H9 (cell line): ENCODE data around the gene DNAJC5. TPM values are rescaled to one million over a fixed set of nuclear protein-coding genes. Genes with fewer than 3 reads are reported as not detected.

ENCODE experiments used
- DNase-seq: peaks from one replicate; pipeline ENCODE4 v3.0.0-alpha.2; 2017
- H2AFZ ChIP-seq: one replicate; pipeline ENCODE4 v1.6.1; 2013; ENCODE audit warnings: mild to moderate bottlenecking, low read length, control low read depth, moderate library complexity
- H2AK5ac ChIP-seq: 2 replicates; pipeline ENCODE4 v1.6.1; 2013; ENCODE audit warnings: low read length, control low read depth, mixed read lengths; ENCODE audit not compliant: insufficient read length
- H2BK120ac ChIP-seq: one replicate; pipeline ENCODE4 v1.6.1; 2013; ENCODE audit warnings: low read depth, mild to moderate bottlenecking, low read length, control low read depth, inconsistent platforms; ENCODE audit not compliant: poor library complexity, severe bottlenecking
- H2BK12ac ChIP-seq: 2 replicates; pipeline ENCODE4 v1.6.1; 2013; ENCODE audit warnings: low read length, control low read depth, mixed read lengths, low read depth; ENCODE audit not compliant: insufficient read length
- H2BK15ac ChIP-seq: 2 replicates; pipeline ENCODE4 v1.6.1; 2013; ENCODE audit warnings: low read depth, low read length, control low read depth
- H2BK20ac ChIP-seq: one replicate; pipeline ENCODE4 v1.6.1; 2013; ENCODE audit warnings: low read depth, mild to moderate bottlenecking, low read length, control low read depth, inconsistent platforms; ENCODE audit not compliant: poor library complexity, severe bottlenecking
- H2BK5ac ChIP-seq: 2 replicates; pipeline ENCODE4 v1.6.1; 2013; ENCODE audit warnings: low read length, control low read depth, mixed read lengths; ENCODE audit not compliant: insufficient read length
- H3K14ac ChIP-seq: 2 replicates; pipeline ENCODE4 v1.6.1; 2013; ENCODE audit warnings: low read length, control low read depth; ENCODE audit not compliant: insufficient read depth
- H3K18ac ChIP-seq: 2 replicates; pipeline ENCODE4 v1.6.1; 2013; ENCODE audit warnings: low read depth, mild to moderate bottlenecking, mixed read lengths, low read length, control low read depth; ENCODE audit not compliant: insufficient read length
- H3K23ac ChIP-seq: 2 replicates; pipeline ENCODE4 v1.6.1; 2013; ENCODE audit warnings: low read length, control low read depth, mixed read lengths, low read depth; ENCODE audit not compliant: insufficient read length
- H3K23me2 ChIP-seq: 2 replicates; pipeline ENCODE4 v1.6.1; 2013; ENCODE audit warnings: low read depth, mild to moderate bottlenecking, mixed read lengths, low read length, control low read depth; ENCODE audit not compliant: insufficient read length, poor library complexity, severe bottlenecking
- H3K27ac ChIP-seq: 2 replicates; pipeline ENCODE4 v1.5.1; 2013; ENCODE audit warnings: low read length, control low read depth, mixed read lengths, low read depth; ENCODE audit not compliant: insufficient read length
- H3K27me3 ChIP-seq: 2 replicates; pipeline ENCODE4 v1.6.1; 2013; ENCODE audit warnings: low read length, control low read depth, inconsistent platforms; ENCODE audit not compliant: insufficient read depth
- H3K4ac ChIP-seq: 2 replicates; pipeline ENCODE4 v1.6.1; 2013; ENCODE audit warnings: low read depth, mild to moderate bottlenecking, control low read depth, inconsistent platforms, low read length, moderate library complexity
- H3K4me1 ChIP-seq: 2 replicates; pipeline ENCODE4 v1.6.1; 2013; ENCODE audit warnings: low read length, control low read depth, inconsistent platforms; ENCODE audit not compliant: insufficient read depth
- H3K4me2 ChIP-seq: 2 replicates; pipeline ENCODE4 v1.6.1; 2013; ENCODE audit warnings: low read length, control low read depth, mixed read lengths; ENCODE audit not compliant: insufficient read length, insufficient read depth
- H3K56ac ChIP-seq: 2 replicates; pipeline ENCODE4 v1.6.1; 2013; ENCODE audit warnings: low read depth, mild to moderate bottlenecking, mixed read lengths, low read length, control low read depth; ENCODE audit not compliant: insufficient read length
- H3K79me1 ChIP-seq: 2 replicates; pipeline ENCODE4 v1.6.1; 2013; ENCODE audit warnings: low read depth, mild to moderate bottlenecking, moderate library complexity, low read length, control low read depth, inconsistent platforms; ENCODE audit not compliant: insufficient read depth, poor library complexity, severe bottlenecking
- H3K79me2 ChIP-seq: 2 replicates; pipeline ENCODE4 v1.6.1; 2013; ENCODE audit warnings: low read length, control low read depth, inconsistent platforms; ENCODE audit not compliant: insufficient read depth
- H3K9ac ChIP-seq: 2 replicates; pipeline ENCODE4 v1.6.1; 2013; ENCODE audit warnings: low read length, control low read depth, mixed read lengths; ENCODE audit not compliant: insufficient read length; ENCODE audit errors: extremely low read depth
- H3K9me3 ChIP-seq: one replicate; pipeline ENCODE4 v1.6.1; 2013; ENCODE audit warnings: low read depth, low read length, inconsistent platforms; ENCODE audit not compliant: control insufficient read depth
- H3T11ph ChIP-seq: one replicate; pipeline ENCODE4 v1.6.1; 2013; ENCODE audit warnings: mild to moderate bottlenecking, low read length, control low read depth, inconsistent platforms
- H4K20me1 ChIP-seq: one replicate; pipeline ENCODE4 v1.6.1; 2013; ENCODE audit not compliant: control insufficient read depth, insufficient read length, insufficient read depth
- H4K5ac ChIP-seq: 2 replicates; pipeline ENCODE4 v1.6.1; 2013; ENCODE audit warnings: low read depth, mild to moderate bottlenecking, mixed read lengths, low read length, control low read depth; ENCODE audit not compliant: insufficient read length
- H4K8ac ChIP-seq: replicated peaks from 2 replicates; pipeline ENCODE4 v1.6.1; 2013; ENCODE audit warnings: low read length, control low read depth, mixed read lengths, low read depth; ENCODE audit not compliant: insufficient read length
- H4K91ac ChIP-seq: 2 replicates; pipeline ENCODE4 v1.6.1; 2013; ENCODE audit warnings: low read depth, mild to moderate bottlenecking, moderate library complexity, mixed read lengths, low read length, control low read depth; ENCODE audit not compliant: insufficient read length
- H3K27ac Mint-ChIP-seq, 3 experiments: 2 replicates in 2 of 3; 3 replicates in 1 of 3; pipeline ENCODE4 v1.8.0; 2020 to 2021; ENCODE audit warnings: mixed read lengths in 3 of 3, mild to moderate bottlenecking in 1 of 3, moderate library complexity in 1 of 3
- H3K27me3 Mint-ChIP-seq: 2 replicates; pipeline ENCODE4 v1.8.0; 2021; ENCODE audit warnings: low read depth, mild to moderate bottlenecking, moderate library complexity, mixed read lengths
- H3K36me3 Mint-ChIP-seq, 3 experiments: 2 replicates in 2 of 3; 3 replicates in 1 of 3; pipeline ENCODE4 v1.8.0; 2020 to 2021; ENCODE audit warnings: low read depth in 3 of 3, mixed read lengths in 3 of 3; ENCODE audit not compliant: insufficient read depth in 1 of 3
- H3K4me1 Mint-ChIP-seq, 2 experiments: 2 replicates each; pipeline ENCODE4 v1.8.0; 2020; ENCODE audit warnings: mixed read lengths in 2 of 2
- H3K4me3 Mint-ChIP-seq, 2 experiments: 2 replicates in 1 of 2; 3 replicates in 1 of 2; pipeline ENCODE4 v1.8.0; 2020 to 2021; ENCODE audit warnings: mild to moderate bottlenecking in 2 of 2, mixed read lengths in 2 of 2, moderate library complexity in 1 of 2
- H3K9me3 Mint-ChIP-seq, 2 experiments: 2 replicates in 1 of 2; 3 replicates in 1 of 2; pipeline ENCODE4 v1.8.0; 2020; ENCODE audit warnings: mild to moderate bottlenecking in 2 of 2, mixed read lengths in 2 of 2, moderate library complexity in 1 of 2
- WGBS: extraction: QIAGEN DNeasy Blood & Tissue Kit; methylation state at CpG from one replicate; pipeline ENCODE4 v1.1.7; 2013; ENCODE audit warnings: missing lambda C conversion rate, low lambda C conversion rate, mixed read lengths; ENCODE audit not compliant: insufficient read length; ENCODE audit errors: extremely low coverage; 5-methylcytosine and 5-hydroxymethylcytosine counted together
- total RNA-seq: library from RNA; stranded (reverse); gene quantifications from 2 replicates; pipeline ENCODE4 v1.2.1, GENCODE V29; 2021
- TF ChIP-seq, protein P1 (sequence below): fragments of 200-600 bp; sonication (generic); conservative IDR thresholded peaks from 3 replicates; pipeline ENCODE4 v1.8.0; 2021; ENCODE audit warnings: antibody characterized with exemption, mild to moderate bottlenecking

Gene DNAJC5
- total RNA-seq, 1 experiment from 2014 or later = 43.0 TPM

DNA sequence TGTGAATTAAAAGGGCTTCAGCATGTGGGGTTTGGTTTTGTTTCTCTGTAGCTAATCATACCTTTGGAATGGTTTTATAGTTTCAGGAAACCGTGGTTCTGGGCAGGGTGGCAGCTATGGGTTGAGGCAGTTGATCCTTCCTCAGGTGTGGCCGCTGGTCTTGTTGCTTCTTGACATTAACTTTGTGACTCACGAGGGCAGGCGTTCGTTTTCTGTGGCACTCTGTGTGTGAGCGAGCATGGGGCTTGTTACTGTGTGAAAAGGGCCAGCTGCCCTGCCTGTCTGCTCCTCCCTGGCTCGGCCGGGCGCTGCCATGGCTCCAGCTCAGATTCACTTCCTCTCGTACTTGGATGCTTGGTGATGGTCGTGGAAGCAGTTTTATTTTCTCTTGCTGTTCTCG is 16.2 kb downstream of the DNAJC5 start:
- no peak overlapping the region for H2AFZ ChIP-seq
- no peak overlapping the region for H3K9ac ChIP-seq
- no peak overlapping the region for H2BK12ac ChIP-seq
- H2BK120ac ChIP-seq = no peak overlapping the region
- H2BK15ac ChIP-seq = no peak overlapping the region
- no peaks in the 10 kb centered on the region for H3K23me2 ChIP-seq
- WGBS = no CpG with 5 or more reads among the region's 12 CpGs
- no peak overlapping the region for H3K14ac ChIP-seq
- no peaks in the 10 kb centered on the region for H3K4me1 ChIP-seq
- H3K79me1 ChIP-seq = no peaks in the 10 kb centered on the region
- H2BK5ac ChIP-seq = no peak overlapping the region
- no peak overlapping the region for H2AK5ac ChIP-seq
- H3K18ac ChIP-seq = no peak overlapping the region
- DNase-seq = no peak
- H4K20me1 ChIP-seq = no peaks in the 10 kb centered on the region
- no peak overlapping the region for H2BK20ac ChIP-seq
- TF ChIP-seq, protein P1, sequence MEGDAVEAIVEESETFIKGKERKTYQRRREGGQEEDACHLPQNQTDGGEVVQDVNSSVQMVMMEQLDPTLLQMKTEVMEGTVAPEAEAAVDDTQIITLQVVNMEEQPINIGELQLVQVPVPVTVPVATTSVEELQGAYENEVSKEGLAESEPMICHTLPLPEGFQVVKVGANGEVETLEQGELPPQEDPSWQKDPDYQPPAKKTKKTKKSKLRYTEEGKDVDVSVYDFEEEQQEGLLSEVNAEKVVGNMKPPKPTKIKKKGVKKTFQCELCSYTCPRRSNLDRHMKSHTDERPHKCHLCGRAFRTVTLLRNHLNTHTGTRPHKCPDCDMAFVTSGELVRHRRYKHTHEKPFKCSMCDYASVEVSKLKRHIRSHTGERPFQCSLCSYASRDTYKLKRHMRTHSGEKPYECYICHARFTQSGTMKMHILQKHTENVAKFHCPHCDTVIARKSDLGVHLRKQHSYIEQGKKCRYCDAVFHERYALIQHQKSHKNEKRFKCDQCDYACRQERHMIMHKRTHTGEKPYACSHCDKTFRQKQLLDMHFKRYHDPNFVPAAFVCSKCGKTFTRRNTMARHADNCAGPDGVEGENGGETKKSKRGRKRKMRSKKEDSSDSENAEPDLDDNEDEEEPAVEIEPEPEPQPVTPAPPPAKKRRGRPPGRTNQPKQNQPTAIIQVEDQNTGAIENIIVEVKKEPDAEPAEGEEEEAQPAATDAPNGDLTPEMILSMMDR = no peak
- no peak overlapping the region for H4K91ac ChIP-seq
- Mint-ChIP-seq H3K36me3 (peaks cover 7 to 15% (median 8%) of the 10 kb centered on the region in 3 experiments; a peak in 6 of 7 replicates), H3K4me3 (no peak overlapping the region), H3K4me1 (peaks cover 16 to 19% of the 10 kb centered on the region in 2 experiments), H3K27ac (peak overlapping the region; percentile 68 to 91 (median 82); a peak in 4 of 7 replicates), H3K9me3 (peaks cover 2 to 6% of the 10 kb centered on the region in 2 experiments; a peak in 4 of 5 replicates), H3K27me3 (no peaks in the 10 kb centered on the region)
- no peaks in the 10 kb centered on the region; the same call in 1 of the 2 replicates for H3K79me2 ChIP-seq
- H3K4me2 ChIP-seq = no peak overlapping the region
- H3K27me3 ChIP-seq = no peaks in the 10 kb centered on the region
- H3K23ac ChIP-seq = no peak overlapping the region
- H3K9me3 ChIP-seq = no peaks in the 10 kb centered on the region
- no peak overlapping the region for H4K8ac ChIP-seq
- no peak overlapping the region for H3K56ac ChIP-seq
- H3T11ph ChIP-seq = no peak overlapping the region
- H3K27ac ChIP-seq = no peak overlapping the region
- no peak overlapping the region for H4K5ac ChIP-seq
- H3K4ac ChIP-seq = no peak overlapping the region
